Gastroesophageal sphincter (tissue), 3 donors: ENCODE data around the gene C1D.

ENCODE experiments used
- CTCF ChIP-seq, 4 experiments: fragments of 200-600 bp in 2 of 4; fragments of 450-650 bp in 2 of 4; sonication (generic) in 1 of 4; IDR thresholded peaks; one replicate each; pipeline ENCODE4 v1.5.1; 2017 to 2019; ENCODE audit warnings: antibody characterized with exemption in 4 of 4, mild to moderate bottlenecking in 2 of 4, moderate library complexity in 2 of 4
- EP300 ChIP-seq: sonication (generic); formaldehyde crosslinking; IDR thresholded peaks from one replicate; pipeline ENCODE4 v1.6.1; 2017; ENCODE audit warnings: antibody characterized with exemption, mild to moderate bottlenecking
- POLR2A ChIP-seq, 2 donors: fragments of 450-650 bp; IDR thresholded peaks; one replicate each; pipeline ENCODE4 v1.6.1; 2017; ENCODE audit warnings: antibody characterized with exemption in 2 of 2, mild to moderate bottlenecking in 2 of 2, moderate library complexity in 1 of 2
- POLR2AphosphoS5 ChIP-seq: sonication (generic); formaldehyde crosslinking; IDR thresholded peaks from one replicate; pipeline ENCODE4 v1.6.1; 2017; ENCODE audit warnings: antibody characterized with exemption

- TF ChIP-seq CTCF (IDR thresholded peaks at IDR 0.05) (no peak), EP300 (no peak), POLR2AphosphoS5 (no peak), POLR2A (IDR thresholded peaks at IDR 0.05) (no peak)
These were observed 30.8 kb upstream of the C1D start for GRCh38 chr2:68093634-68094033.
